ENCODE measurements around the gene STX17.

- TF ChIP-seq POLR2A (IDR thresholded peaks at IDR 0.05; ENCODE audit: low read length), result no peak
- no peak for TF ChIP-seq GATA1 (IDR thresholded peaks at IDR 0.05; ENCODE audit: low read depth, low read length)
Measured at GRCh38 chr9:99962680-99963261, 56.3 kb downstream of the STX17 start.

Measured in erythroblast (primary cell).